Esophagus muscularis mucosa (tissue), 4 donors: ENCODE results near the gene TGM6. TPM values are rescaled to one million over a fixed set of nuclear protein-coding genes. Genes with fewer than 3 reads are reported as not detected.
A peak's percentile ranks its signal among the peaks of the same experiment; 100 is the strongest.

Experiments
- DNase-seq: peaks from one replicate; pipeline ENCODE4 v3.0.0-alpha.2; 2017; ENCODE audit errors: extremely low spot score
- H3K27ac ChIP-seq, 4 donors: fragments of 200-600 bp; sonication (generic); replicated peaks in 1 of 4; 1 replicate in 3 of 4; 2 replicates in 1 of 4; pipeline ENCODE4 v1.5.1; 2016 to 2019; ENCODE audit warnings: mild to moderate bottlenecking in 1 of 4
- H3K27me3 ChIP-seq, 4 donors: fragments of 200-600 bp; sonication (generic); one replicate each; pipeline versions ENCODE4 v1.5.1 to v1.6.0; 2016 to 2019
- H3K36me3 ChIP-seq, 4 donors: fragments of 200-600 bp; sonication (generic); one replicate each; pipeline ENCODE4 v1.5.1; 2016 to 2019
- H3K4me1 ChIP-seq, 4 donors: fragments of 200-600 bp; sonication (generic); one replicate each; pipeline ENCODE4 v1.5.1; 2016 to 2019
- H3K4me3 ChIP-seq, 4 donors: fragments of 200-600 bp; sonication (generic); 1 replicate in 2 of 4; 2 replicates in 2 of 4; pipeline ENCODE4 v1.5.1; 2016 to 2019; ENCODE audit warnings: mild to moderate bottlenecking in 4 of 4, moderate library complexity in 1 of 4
- H3K9me3 ChIP-seq, 4 donors: fragments of 200-600 bp; sonication (generic); 1 replicate in 3 of 4; 2 replicates in 1 of 4; pipeline ENCODE4 v1.5.1; 2016 to 2019
- CTCF ChIP-seq, 3 experiments: fragments of 200-600 bp in 2 of 3; fragments of 450-650 bp in 1 of 3; sonication (generic) in 2 of 3; IDR thresholded peaks; one replicate each; pipeline ENCODE4 v1.5.1; 2017 to 2019; ENCODE audit warnings: antibody characterized with exemption in 3 of 3, mild to moderate bottlenecking in 2 of 3, moderate library complexity in 1 of 3
- EP300 ChIP-seq: sonication (generic); formaldehyde crosslinking; IDR thresholded peaks from one replicate; pipeline ENCODE4 v1.6.1; 2017; ENCODE audit warnings: antibody characterized with exemption
- POLR2A ChIP-seq: fragments of 450-650 bp; IDR thresholded peaks from one replicate; pipeline ENCODE4 v1.6.1; 2017; ENCODE audit warnings: antibody characterized with exemption, moderate library complexity, mild to moderate bottlenecking, low read depth
- POLR2AphosphoS5 ChIP-seq, 2 donors: sonication (generic); formaldehyde crosslinking; IDR thresholded peaks; one replicate each; pipeline ENCODE4 v1.6.1; 2017; ENCODE audit warnings: antibody characterized with exemption in 2 of 2
- WGBS: methylation state at CpG from one replicate; pipeline ENCODE4 v1.1.5; 2018; 5-methylcytosine and 5-hydroxymethylcytosine counted together
- intact Hi-C: fragments of 100-400 bp; cut with DNase I; formaldehyde crosslinking; loops from one replicate; pipeline ENCODE4 v1.15.1; 2023
- total RNA-seq, 4 donors: library from RNA; depleted of rRNA; stranded (reverse); fragments of >200 nt; gene quantifications; one replicate each; pipeline versions ENCODE4 v1.1.0 to v1.2.1, GENCODE V29; 2016

TGM6 gene
- total RNA-seq, 4 donors from 2014 or later = not detected

- intact Hi-C loops = no loop called here
- TF ChIP-seq POLR2AphosphoS5 (IDR thresholded peaks at IDR 0.05) (no peak), EP300 (no peak), CTCF (IDR thresholded peaks at IDR 0.05) (no peak), POLR2A (no peak)
- H3K27ac ChIP-seq = no peak overlapping the region
- H3K36me3 ChIP-seq = no peaks in the 10 kb centered on the region
- peaks cover 0 to 20% (median 0%) of the 10 kb centered on the region in 4 donors for H3K27me3 ChIP-seq
- WGBS = 57% methylated on average over 6 of the region's 6 CpGs
- no peak for DNase-seq
- peaks cover 0 to 25% (median 12%) of the 10 kb centered on the region in 4 donors for H3K9me3 ChIP-seq
- no peak overlapping the region for H3K4me3 ChIP-seq
- H3K4me1 ChIP-seq = no peaks in the 10 kb centered on the region
These were observed 4.8 kb downstream of the TGM6 start for GRCh38 chr20:2385496-2385895.

- Histone ChIP-seq H3K4me3 (no peak overlapping the region), H3K27ac (no peak overlapping the region), H3K4me1 (no peaks in the 10 kb centered on the region), H3K9me3 (peaks cover 0 to 25% (median 12%) of the 10 kb centered on the region in 4 donors), H3K36me3 (no peaks in the 10 kb centered on the region), H3K27me3 (peaks cover 0 to 20% (median 0%) of the 10 kb centered on the region in 4 donors)
- intact Hi-C loops = no loop called here
- DNase-seq = no peak
- TF ChIP-seq CTCF (IDR thresholded peaks at IDR 0.05) = no peak
- TF ChIP-seq EP300 = no peak
- TF ChIP-seq POLR2A = no peak
- TF ChIP-seq POLR2AphosphoS5 (IDR thresholded peaks at IDR 0.05) = no peak
- 72% methylated on average over 5 of the region's 5 CpGs for WGBS
These were observed 5.9 kb downstream of the TGM6 start for GRCh38 chr20:2386516-2387179.

- DNase-seq = no peak
- peaks cover 0 to 20% (median 0%) of the 10 kb centered on the region in 4 donors for H3K27me3 ChIP-seq
- intact Hi-C loops = no loop called here
- no peaks in the 10 kb centered on the region for H3K36me3 ChIP-seq
- no peaks in the 10 kb centered on the region for H3K4me1 ChIP-seq
- H3K4me3 ChIP-seq = no peak overlapping the region
- peaks cover 0 to 25% (median 12%) of the 10 kb centered on the region in 4 donors for H3K9me3 ChIP-seq
- TF ChIP-seq CTCF (IDR thresholded peaks at IDR 0.05) (peak in 1 of 3 experiments; percentile 14), EP300 (no peak)
- H3K27ac ChIP-seq = no peak overlapping the region
- WGBS = 46% methylated on average over 2 of the region's 2 CpGs
These were observed 6.5 kb downstream of the TGM6 start for GRCh38 chr20:2387180-2387577.

GRCh38 chr20:2387580-2387979, 6.9 kb downstream of the TGM6 start:
- Histone ChIP-seq H3K9me3 (peaks cover 0 to 25% (median 12%) of the 10 kb centered on the region in 4 donors), H3K4me3 (no peak overlapping the region), H3K27me3 (peaks cover 0 to 20% (median 0%) of the 10 kb centered on the region in 4 donors), H3K27ac (no peak overlapping the region), H3K36me3 (no peaks in the 10 kb centered on the region), H3K4me1 (no peaks in the 10 kb centered on the region)
- intact Hi-C loops = no loop called here
- no peak for DNase-seq
- TF ChIP-seq EP300 (no peak), POLR2A (no peak), POLR2AphosphoS5 (IDR thresholded peaks at IDR 0.05) (no peak), CTCF (IDR thresholded peaks at IDR 0.05) (no peak)
- 92% methylated on average over 4 of the region's 4 CpGs for WGBS
